SKM-1 treated with dmso at 0.1 percent for 144 hours (cell line): ENCODE data around the gene CDH4.
A peak's percentile ranks its signal among the peaks of the same experiment; 100 is the strongest.

Source experiments
- DNase-seq: peaks from one replicate; lab custom pipeline; 2025; ENCODE audit not compliant: unreplicated experiment; lab: John Stamatoyannopoulos, UW

CDH4 gene

GRCh38 chr20:61898405-61898804, 646.3 kb downstream of the CDH4 start:
- no peak for DNase-seq

DNA sequence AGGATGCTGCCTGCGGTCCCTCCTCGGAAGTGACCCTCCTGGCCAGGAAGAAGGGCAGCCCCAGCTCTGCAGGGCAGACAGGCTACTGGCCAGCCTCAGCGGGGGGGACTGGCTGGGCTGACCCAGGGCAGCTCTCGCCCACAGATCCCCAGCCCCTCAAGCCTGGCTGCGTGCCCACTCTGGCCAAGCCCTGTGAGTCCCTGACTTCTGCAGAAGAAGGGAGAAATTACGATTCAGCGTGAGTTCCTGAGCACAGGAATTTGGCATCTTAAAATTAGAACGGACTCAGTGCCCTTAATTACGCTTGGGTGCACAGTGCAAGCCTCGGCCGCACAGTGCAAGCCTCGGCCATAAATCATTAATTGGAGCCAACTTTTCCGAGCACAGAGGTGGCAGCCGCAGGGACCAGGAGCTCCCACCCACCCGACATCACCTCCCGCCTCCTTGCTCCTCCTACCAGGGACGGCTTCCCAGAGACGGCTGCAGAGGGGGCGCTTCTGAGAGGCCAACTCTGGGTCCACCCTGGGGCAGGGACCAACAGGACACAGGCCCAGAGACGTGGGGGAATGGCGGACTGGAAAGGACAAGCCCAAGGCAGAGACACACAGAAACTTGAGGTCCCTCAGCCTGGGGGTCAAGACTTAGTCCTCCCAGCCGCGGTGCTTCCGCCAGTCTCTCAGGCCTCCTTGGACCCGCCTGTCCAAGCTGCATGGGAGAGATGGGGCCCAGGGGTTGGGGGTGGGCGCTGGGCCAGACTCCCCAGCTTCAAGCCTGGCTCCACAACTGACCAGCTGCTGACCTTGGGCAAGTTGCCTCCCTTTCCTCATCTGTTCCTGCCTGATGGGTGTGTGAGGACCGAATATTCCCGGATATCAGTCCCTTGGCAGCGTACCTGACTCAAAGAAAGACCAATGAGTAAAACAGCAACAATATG, 648.2 kb downstream of the CDH4 start:
- DNase-seq: no peak

DNA sequence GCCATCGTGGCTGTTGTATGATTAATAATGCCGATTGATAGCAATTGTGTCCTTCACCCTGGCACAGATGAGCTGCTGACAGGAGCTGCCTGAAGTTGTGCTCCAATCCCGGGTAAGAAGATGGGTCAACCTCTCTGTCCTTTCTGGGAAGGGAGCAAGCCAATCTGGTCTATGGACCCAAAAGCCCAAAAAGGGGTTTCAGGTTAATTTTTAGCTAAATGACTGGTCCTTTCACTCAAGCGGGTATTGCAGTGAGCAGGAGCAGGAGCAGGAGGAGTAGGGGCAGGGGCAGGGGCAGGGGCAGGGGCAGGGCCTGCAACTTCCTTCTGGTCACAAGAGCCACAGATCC, 648.9 kb downstream of the CDH4 start:
- DNase-seq: no peak

DNA sequence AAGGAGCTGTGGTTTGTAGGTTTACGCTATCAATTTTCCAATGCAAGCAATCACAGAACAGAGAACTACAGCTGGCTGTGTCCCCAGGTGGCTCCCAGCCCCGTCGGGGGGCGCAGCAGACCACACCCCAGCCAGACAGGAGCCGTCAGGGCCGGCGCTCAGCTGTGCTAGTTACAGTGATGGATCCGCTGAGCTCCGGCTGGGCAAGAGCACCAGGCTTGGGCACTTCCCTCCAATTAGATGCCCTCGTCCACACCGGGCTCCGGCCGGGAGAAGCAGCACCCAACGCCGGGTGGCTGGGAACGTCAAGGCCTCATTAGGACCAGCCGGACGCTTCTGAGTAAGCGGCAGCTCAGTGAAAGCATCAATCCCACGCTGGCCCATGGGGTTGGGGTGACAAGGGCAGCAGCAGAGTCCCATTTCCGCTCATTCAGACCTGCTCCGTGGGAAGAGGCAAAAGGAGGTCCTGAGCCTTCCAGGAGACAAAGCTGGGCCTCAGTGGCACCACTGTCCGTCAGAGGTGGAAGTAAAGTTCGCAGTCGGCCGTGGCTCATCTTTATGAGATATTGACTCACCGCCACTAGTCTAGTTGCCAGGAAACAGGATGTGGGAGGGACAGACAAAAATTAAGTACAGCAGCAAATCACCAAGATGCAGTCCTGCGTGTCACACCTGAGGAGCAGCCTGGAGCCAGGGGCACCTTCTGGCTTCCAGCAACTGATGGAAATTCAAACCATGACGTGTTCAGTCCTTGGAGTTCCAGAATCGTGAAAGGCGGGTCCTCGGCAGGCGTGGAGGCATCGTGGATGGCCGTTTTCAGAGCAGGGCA, 649.5 kb downstream of the CDH4 start:
- DNase-seq: no peak

GRCh38 chr20:61902221-61902869, 650.3 kb downstream of the CDH4 start:
- DNase-seq: no peak

- DNase-seq: no peak
Observed at GRCh38 chr20:61903575-61904340, 651.7 kb downstream of the CDH4 start.

- DNase-seq: no peak
Observed at GRCh38 chr20:61904456-61904855, 652.4 kb downstream of the CDH4 start.

- DNase-seq: no peak
Observed at GRCh38 chr20:61905781-61906523, 653.9 kb downstream of the CDH4 start.

GRCh38 chr20:61907081-61907891, 655.2 kb downstream of the CDH4 start:
- DNase-seq: no peak

DNA sequence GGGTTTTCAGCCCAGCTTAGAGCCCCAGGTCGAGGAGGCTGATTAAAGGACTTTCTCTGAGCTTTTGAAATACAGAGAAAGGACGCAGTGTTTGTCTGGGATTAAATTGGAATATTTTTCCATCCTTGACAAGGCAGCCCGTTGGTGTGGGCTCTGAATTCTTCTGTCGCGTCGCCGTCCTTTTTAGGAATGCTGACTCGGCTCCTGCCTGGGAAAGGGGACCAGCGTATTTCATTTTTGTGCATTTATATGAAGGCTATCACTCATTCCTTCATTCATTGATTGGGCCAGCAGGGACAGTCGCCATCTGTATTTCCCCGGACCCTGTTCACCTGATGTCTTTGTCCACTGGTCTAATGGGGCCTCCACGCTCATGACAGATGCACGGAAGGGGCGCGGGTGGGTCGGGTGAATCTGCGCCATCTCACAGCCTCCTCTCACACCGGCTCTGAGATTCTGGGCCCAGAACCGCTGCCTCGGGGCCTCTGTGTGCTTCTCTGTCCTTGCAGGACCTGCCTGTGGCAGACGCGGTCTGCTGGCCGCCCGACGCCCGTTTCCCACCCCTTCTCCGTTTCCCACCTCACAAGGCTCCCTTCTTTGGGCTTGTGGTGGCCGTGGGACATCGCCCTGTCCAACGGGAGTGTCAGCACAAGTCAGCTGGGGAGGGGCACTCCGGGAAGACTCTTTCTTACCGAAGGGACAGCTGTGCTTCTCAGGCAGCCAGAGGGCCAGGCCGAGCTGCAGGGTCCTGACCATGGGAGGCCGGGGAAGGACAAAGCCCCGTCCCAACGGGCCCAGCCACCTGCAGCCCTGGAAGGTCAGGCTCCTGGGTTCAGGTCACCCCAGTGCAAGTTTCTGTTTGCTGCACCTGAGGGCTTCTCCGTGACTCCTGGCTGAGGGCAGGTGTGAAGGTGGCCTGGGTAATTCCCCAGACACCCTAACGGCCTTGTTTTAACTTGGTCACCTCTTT, 656.3 kb downstream of the CDH4 start:
- no peak for DNase-seq

DNA sequence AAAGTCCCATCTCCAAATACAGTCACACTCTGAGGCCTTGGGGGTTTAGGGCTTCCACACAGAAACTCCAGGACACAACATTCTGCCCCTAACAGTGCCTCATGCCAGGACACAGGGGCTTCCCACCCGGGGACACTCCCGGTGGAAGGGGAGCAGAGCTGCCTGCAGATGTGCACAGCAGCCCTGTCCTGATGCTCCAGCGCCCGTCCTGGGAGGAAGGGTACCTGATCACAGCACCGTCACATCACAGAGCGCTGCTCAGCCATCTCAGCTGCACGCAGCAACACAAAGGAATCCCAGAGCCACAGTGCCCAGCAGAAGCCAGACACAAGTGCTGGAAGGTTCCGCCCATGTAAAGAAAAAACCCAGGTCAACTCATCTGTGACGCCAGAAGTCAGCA, 657.0 kb downstream of the CDH4 start:
- DNase-seq: no peak

GRCh38 chr20:61909821-61910220, 657.8 kb downstream of the CDH4 start:
- DNase-seq: no peak

- no peak for DNase-seq
Observed at GRCh38 chr20:61911824-61912223, 659.8 kb downstream of the CDH4 start.

- DNase-seq: peak; percentile 20
Observed at GRCh38 chr20:61912665-61913422, 660.8 kb downstream of the CDH4 start.

DNA sequence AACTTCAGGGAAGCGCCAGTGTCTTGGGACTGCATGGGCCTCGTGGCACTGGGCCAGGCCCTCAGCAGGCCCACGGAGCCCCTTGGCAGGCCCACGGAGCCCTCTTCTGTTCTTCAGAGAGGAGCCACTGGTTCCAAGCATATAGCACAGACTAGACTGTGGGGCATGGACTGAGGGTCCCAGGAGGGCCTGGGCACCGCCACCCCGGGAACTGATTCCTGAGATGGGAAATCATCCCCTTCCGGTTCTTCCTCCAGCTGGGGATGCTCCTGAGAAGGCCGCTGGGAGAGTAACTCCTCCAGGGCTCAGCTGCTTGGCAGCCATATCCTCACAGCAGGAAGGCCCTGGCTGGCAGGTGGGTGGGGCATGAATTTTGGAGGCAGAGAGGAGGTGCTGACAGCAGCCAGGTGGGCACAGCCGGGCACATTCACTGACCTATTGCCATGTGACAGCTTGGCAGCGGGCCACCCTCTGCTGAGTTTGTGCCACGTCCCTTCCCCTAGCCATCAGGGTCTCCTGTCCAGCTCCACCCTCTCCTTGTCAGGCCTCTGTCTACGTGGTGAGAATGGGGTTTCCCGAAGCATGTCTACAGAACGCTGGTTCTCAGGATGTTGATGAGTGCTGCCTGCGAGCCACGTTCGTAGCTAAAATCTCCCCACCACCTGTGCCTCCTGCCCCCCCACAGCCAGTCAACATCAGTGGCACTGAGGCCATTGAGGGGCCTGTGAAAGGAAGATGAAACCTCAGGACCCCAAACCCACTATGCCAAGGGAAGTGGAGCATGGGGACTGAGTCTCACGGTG, 661.6 kb downstream of the CDH4 start:
- no peak for DNase-seq

- DNase-seq: no peak
Observed at GRCh38 chr20:61915101-61915500, 663.0 kb downstream of the CDH4 start.
